Middle frontal gyrus (tissue), 1 donor: ENCODE measurements around the gene RPL37A.
A peak's percentile ranks its signal among the peaks of the same experiment; 100 is the strongest.

Experiments used
- DNase-seq: peaks from one replicate; pipeline ENCODE4 v3.0.0-alpha.2; 2015; ENCODE audit warnings: low spot score; ENCODE audit errors: extremely low spot score

RPL37A gene

GRCh38 chr2:216498379-216499352 is at the start of gene RPL37A:
Gene RPL37A, plus strand, starts transcription at chr2:216498844. Its CDS starts 31 bp downstream, at chr2:216498875.
- DNase-seq: peak; percentile 88

- no peak for DNase-seq
Measured at GRCh38 chr2:216450346-216450745, 48.3 kb upstream of the RPL37A start.

DNA sequence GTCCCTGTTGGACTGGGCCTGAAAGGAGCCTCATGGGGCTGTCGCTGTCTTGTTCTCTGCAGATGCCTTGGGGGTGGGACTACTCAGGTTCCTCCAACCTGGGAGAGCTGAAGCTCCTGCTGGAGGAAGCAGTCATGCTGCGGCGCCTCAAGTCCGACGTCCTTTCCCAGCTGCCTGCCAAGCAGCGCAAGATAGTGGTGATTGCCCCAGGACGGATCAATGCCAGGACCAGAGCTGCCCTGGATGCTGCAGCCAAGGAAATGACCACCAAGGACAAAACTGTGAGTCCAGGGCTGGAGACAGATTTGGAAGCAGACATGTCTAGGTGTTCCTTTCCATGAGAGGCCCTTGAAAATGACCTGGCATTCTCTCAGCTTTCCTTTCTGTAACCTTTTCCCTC is 47.9 kb upstream of the RPL37A start:
- DNase-seq: no peak

- DNase-seq: no peak
Measured at GRCh38 chr2:216453955-216454614, 44.6 kb upstream of the RPL37A start.

GRCh38 chr2:216463148-216463547 is 35.5 kb upstream of the RPL37A start:
- DNase-seq: no peak

DNA sequence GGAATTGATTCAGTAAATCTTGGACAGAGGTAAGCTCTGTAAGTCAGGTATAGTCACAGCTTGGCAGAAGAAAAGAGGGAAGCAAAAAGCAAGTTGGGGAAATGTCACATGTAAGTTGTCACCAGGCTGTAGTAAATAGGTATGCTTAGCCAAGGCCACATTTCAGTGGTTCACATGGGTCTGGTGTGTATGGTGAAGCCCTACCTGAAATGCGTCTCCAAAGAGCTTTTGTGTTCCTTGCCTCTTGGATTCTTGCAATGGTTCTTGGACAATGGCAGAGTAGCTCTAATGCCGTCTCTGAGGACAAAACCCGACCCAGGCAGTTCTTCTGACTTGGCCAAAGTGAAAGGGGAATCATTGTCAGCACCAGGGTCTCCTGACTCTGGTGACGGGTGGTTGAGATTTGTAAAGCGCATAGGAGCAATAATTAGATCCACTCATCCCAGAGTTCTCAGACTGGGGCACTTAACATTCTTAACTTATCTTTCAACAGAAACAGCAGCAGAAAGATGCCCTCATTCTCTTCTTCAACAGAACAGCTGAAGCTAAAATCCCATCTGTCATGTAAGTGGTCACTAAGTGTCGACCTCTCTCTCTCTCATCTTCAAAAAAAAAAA is 34.4 kb upstream of the RPL37A start:
- no peak for DNase-seq

DNA sequence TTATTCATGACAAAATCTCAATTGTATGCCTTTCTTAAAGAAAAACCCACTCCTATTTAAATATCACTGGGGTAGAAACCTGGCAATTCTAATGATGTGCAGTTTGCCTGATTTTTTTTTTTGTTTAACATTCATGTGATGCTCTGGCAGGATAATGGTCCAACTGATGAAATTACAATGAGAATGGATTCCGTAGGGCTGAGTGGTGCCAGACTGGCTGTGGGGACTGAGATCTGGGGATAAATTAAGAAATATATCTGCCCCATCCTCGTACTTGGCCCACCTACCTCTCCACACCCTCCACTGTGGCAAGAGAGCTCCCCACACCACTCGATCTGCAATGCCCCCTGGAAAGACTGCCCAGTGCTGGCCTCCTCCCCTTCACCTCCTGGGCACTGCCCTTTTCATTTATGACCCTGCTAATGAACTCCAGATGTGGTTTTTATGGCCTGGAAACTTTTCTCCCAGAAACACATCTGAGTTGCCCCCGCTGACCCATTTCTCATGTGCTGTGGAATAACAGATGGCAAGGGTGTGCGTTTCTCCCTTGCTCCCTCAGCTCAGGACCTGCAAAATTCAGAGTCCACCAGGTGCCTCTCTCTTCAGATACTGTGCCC is 33.0 kb upstream of the RPL37A start:
- no peak for DNase-seq

DNA sequence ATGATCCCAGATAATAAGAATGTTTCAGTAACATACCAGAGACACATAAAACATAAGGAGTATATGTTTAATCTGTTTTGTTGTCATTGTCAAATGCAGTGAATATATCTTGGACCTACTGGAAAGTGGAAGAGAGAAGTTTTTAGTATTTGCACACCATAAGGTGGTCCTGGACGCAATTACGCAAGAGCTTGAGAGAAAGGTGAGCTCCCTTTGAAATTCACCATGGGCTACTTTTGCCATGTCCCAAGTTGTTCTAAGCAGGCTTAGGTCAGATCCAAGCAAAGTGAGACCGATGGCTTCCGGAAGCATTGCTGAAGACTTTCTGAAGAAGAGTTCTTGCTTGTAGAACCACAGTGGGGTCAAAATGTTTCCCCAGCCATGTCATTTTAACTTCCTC is 30.8 kb upstream of the RPL37A start:
- no peak for DNase-seq

GRCh38 chr2:216469661-216470060 is 29.0 kb upstream of the RPL37A start:
- DNase-seq: no peak

DNA sequence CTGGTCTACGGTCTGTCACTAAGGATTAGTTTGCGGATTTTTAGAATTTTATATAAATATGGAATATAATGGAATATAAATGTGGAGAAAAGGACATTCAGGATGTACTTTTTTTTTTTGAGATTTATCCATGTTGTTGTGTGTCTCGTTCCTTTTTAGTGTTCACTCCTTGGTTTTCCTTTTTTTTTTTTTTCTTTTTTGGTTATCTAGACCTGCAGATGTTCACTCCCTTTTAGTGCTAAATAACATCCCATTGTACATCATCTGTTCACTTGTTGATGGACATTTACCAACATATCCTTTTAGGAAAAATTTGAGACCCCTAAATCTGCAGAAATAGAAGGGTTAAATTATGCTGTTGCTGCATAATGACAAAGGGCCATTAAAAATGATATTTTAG is 25.5 kb upstream of the RPL37A start:
- no peak for DNase-seq

GRCh38 chr2:216474925-216475670 is 23.5 kb upstream of the RPL37A start:
- DNase-seq: no peak

- no peak for DNase-seq
Measured at GRCh38 chr2:216475767-216476166, 22.9 kb upstream of the RPL37A start.

DNA sequence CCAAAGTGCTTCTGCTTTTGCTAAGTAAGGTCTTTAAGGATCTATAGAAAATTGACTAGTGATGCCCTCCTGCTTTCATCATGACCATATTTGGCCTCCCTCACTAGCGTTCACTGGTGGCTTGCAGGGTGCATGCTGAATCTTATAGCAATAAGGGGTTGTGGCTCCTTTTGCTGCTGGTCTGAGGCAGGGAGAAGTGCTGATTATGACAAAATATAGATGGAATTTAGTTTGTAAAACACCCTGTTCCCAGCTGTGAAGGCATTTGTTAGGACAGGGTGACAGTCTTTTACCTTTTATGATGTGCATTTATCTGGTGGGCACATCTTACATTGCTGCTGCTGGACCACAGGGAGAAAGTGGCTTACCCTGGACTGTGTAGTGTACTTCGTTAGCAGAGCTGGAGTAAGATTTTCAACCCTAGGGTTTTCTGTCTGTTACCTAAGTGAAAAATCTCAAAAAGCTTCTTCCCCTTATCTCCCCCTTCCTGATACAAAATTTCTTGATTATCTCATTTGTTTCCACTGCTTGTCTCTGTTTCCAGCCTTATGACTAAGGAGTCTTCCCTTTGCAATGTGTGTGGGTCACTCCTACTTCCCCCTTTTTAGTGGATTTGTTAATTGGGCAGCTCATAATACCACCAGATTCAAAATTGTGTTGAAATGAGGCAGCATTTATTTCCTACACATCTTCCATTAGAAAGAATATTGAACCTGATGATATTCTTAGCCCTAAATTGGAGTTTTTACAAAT is 21.2 kb upstream of the RPL37A start:
- DNase-seq: no peak

GRCh38 chr2:216478151-216478550 is 20.5 kb upstream of the RPL37A start:
- DNase-seq: no peak

DNA sequence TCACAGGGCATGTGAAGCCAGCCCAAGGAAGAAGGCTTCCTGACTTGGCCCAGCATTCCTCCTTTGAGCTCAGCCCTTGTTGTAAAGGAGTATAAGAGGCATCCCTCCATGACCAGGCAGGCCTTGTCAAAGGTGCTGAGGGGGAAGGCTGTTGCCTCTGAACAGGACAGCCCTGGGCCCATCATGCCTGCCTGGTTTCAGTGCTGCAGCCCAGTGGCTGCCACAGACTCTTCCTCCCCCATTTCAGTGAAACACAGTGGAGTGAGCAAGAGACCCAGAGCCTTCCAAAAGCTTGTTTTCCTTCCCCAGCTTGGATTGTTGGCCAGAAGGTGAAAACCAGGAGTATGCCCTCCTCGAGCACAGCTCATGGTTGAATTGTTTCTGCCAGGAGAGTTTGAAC is 19.9 kb upstream of the RPL37A start:
- no peak for DNase-seq

GRCh38 chr2:216480221-216480620 is 18.4 kb upstream of the RPL37A start:
- no peak for DNase-seq

DNA sequence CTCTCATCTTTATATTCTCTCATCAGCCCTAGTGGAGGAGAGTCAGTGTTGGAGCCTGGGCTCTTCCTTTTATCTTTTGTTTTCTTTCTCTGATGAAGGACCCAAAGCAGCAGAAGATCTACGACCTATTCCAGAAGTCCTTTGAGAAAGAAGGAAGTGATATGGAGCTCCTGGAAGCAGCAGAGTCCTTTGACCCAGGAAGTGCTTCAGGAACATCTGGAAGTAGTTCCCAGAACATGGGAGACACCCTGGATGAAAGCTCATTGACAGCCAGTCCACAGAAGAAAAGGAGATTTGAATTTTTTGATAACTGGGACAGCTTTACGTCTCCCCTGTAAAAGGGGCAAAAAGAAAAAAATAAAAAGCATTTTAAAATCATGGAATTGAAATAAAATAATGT is 16.0 kb upstream of the RPL37A start:
- no peak for DNase-seq

GRCh38 chr2:216485237-216485636 is 13.4 kb upstream of the RPL37A start:
- DNase-seq: no peak

DNA sequence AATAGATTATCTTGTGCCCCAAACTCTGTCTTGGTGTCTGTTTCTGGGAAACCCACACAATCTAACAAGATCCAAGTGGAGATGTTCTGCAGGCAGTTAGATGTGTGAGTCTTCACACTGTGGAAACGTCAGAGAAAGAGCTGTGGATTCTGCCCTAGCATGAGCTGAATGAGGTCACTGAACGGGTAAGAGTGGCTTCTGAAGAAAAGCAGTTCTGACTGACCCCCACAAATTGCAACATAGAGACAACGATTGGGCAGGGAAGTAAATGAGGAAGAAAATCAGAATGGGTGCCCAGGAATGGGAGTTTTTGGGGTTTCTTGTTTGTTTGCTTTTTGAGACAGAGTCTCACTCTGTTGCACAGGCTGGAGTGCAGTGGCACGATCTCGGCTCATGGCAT is 12.9 kb upstream of the RPL37A start:
- DNase-seq: no peak

DNA sequence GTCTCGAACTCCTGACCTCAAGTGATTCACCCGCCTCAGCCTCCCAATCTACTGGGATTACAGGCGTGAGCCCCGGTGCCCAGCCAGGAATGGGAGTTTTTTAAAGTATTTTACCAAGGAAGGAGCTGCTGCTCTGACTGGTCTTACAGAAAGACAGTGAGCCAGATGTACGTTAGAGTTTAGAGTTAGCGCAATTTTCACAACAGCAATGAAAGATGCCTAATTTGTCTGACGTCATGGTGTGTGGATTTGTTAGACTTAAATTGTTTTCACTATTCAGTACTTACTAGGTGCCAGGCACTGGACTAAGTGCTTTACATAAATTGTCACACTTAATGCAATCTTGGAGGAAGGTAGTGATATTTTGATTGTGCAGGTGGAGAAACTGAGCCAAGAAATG is 12.4 kb upstream of the RPL37A start:
- no peak for DNase-seq
